Fibroblast of upper back skin (primary cell): Measurements from ENCODE around the gene LATS1.
"Not testable (repeated sequence)": the region's sequence is repeated elsewhere in the genome, so short reads cannot be mapped to it uniquely, and the experiment has no call there.

Source experiments
- DNase-seq: peaks from one replicate; pipeline ENCODE4 v3.0.0-alpha.2; 2013

The LATS1 gene

GRCh38 chr6:149717588-149718458, at the start of gene LATS1:
TSS of gene LATS1 (minus strand) at chr6:149718101. CDS start at chr6:149702126, 15,975 bp downstream.
- DNase-seq, result peak; percentile 83

- peak; percentile 53 for DNase-seq
Measured at GRCh38 chr6:149766156-149766769, 48.4 kb upstream of the LATS1 start.

GRCh38 chr6:149763866-149764265, 46.0 kb upstream of the LATS1 start:
- DNase-seq, result peak; percentile 35

GRCh38 chr6:149761438-149761837, 43.5 kb upstream of the LATS1 start:
- no peak for DNase-seq

DNA sequence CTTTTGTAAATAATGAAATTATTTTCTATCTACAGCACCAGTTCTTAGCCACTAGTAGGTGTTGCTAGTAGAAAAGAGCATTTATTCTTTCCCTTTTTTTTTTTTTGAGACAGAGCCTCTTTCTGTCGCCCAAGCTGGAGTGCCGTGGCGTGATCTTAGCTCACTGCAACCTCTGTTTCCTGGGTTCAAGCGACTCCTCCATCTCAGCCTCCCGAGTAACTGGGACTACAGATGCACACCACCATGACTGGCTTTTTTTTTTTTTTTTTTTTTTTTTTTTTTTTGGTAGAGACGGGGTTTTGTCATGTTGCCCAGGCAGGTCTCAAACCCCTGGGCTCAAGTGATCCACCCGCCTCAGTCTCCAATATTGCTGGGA, 38.3 kb upstream of the LATS1 start:
- no peak for DNase-seq

- DNase-seq, result no peak
Measured at GRCh38 chr6:149755300-149756260, 37.7 kb upstream of the LATS1 start.

DNA sequence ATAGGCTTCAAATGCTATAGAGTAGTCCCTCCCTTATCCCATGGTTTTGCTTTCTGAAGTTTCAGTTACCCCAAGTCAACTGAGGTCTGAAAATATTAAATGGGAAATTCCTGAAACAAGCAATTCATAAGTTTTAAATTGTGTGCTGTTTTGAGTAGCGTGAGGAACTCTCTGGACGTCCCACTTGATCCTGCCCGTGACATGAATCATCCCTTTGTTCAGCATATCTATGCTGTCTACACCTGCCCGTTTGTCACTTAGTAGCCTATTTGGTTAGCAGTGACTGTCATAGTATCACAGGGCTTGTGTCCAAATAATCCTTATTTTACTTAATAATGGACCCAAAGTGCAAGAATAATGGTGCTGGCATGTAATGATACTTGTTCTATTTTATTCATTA, 36.6 kb upstream of the LATS1 start:
- no peak for DNase-seq

GRCh38 chr6:149753374-149753637, 35.4 kb upstream of the LATS1 start:
- not testable (repeated sequence) for DNase-seq

DNA sequence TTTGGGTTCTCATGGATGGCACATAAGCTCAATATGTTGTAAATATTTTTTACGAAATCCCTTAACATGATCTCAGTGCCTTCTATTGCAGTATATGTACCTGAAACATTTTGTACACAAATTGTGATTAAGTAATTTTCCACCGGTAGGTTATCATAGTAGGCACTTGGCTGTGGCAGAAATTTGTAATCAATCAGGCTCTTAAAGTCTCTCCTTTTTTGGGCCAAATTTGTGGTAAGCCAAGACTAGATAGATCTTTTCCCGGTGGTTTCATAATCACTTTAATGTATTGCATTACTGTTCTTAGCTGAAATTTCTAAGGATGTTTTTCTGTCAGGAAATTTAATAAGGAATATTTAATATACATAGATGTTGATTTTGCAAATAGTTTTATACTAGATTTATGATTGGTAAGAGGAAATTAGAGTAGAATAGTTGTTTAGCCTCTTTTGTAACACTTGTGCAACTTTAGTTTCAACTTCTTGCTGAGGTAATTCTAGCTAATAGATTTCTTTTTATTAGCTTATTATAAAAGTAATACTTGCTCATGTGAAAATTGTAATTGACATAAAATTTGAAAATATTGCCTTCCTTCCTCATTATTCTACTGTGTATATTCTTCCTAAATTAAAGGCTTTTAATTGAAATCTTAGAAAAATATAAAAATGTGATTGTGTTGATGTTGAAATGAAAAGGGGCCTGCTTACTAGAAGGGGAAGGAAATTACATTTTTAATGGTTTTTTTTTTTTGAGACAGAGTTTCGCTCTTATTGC, 34.9 kb upstream of the LATS1 start:
- no peak for DNase-seq

DNA sequence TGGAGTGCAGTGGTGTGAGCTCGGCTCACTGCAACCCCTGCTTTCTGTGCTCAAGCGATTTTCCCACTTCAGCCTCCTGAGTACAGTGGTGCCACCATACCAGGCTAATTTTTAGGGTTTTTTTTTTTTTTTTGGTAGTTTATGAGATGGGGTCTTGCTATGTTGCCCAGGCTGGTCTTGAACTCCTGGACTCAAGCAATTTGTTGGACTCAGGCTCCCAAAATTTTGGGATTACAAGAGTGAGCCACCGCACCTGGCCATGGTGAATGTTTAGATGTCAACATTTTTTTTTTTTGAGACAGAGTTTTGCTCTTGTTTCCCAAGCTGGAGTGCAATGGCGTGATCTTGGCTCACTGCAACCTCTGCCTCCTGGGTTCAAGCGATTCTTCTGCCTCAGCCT, 34.0 kb upstream of the LATS1 start:
- DNase-seq, result not testable (repeated sequence)

- DNase-seq, result no peak
Measured at GRCh38 chr6:149751239-149751638, 33.3 kb upstream of the LATS1 start.

DNA sequence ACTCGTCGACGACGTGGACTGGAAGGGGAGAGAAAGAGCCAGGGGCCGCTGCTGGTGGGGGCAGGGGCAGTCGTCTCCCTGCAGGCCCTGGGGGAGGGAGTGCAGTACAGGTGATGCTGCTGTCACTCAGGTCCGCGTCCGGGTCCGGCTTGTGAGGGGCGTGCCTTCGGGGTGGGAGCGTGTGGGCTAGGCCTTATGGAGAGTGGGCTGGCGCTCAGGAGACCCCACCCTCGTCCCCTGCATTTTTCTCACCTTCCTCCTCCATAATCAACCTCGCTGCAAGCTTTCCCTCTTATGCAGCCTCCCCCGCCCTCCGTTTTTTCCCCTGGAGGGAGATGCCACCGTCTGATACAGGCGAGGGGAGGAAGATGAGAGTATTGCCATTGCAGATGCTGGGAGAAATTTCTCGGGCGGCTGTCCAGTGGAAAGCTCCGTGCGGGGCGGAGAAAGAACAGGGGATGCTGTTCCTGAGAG, 32.3 kb upstream of the LATS1 start:
- peak; percentile 43 for DNase-seq

DNA sequence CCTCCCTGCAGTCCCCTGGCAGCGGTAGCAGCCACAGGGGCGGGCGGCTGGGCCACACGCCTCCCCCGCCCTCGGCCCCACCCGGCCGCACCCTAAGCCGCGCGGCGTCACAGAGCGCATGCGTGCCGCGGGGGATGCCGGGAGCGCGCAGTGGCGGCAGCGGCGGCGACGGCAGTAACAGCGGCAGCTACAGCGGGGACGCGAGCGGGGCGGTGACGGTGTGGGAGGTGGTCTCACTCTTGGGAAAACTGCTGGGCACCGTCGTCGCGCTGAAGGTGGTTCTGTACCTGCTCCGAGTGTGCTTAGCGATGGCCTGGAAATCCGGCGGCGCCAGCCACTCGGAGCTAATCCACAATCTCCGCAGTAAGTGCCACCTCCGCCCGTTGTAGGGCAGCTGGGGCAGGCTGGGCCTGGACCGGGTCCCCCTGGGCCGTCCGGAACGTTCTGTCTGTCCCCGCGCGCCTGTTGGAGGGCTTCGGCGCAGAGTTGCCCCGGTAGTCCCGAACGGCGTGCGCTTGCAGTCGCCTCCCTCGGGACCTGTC, 31.8 kb upstream of the LATS1 start, which contains the start of gene PCMT1:
PCMT1 (plus strand) TSS at position 148 of the 542 bp plus-strand sequence; CDS start at position 309, 161 bp downstream.
- peak; percentile 90 for DNase-seq

- DNase-seq, result not testable (repeated sequence)
Measured at GRCh38 chr6:149749082-149749593, 31.2 kb upstream of the LATS1 start.

GRCh38 chr6:149746147-149746946, 28.4 kb upstream of the LATS1 start, which contains the start of gene NUP43:
TSS of gene NUP43 (minus strand) at chr6:149746529. CDS start at chr6:149746495, 34 bp downstream.
- peak; percentile 96 for DNase-seq

GRCh38 chr6:149745252-149745651, 27.4 kb upstream of the LATS1 start:
- not testable (repeated sequence) for DNase-seq

GRCh38 chr6:149734915-149735314, 17.0 kb upstream of the LATS1 start:
- DNase-seq, result no peak

- no peak for DNase-seq
Measured at GRCh38 chr6:149733089-149733720, 15.3 kb upstream of the LATS1 start.

DNA sequence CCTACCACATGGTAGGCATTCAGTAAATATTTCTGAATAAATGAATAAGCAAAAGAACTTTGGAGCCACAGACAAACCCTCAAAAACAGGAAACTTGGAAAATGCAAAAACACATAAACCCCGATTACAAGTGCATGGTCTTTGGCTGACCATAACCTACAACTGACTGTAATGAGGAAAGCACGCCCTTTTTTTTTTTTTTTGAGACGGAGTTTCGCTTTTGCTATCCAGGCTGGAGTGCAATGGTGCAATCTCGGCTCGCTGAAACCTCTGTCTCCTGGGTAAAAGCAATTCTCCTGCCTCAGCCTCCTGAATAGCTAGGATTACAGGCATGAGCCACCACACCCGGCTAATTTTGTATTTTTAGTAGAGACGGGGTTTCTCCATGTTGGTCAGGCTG, 11.9 kb upstream of the LATS1 start:
- no peak for DNase-seq
